NK-92 (cell line): ENCODE measurements around the gene EIF1AY.
"Not testable (repeated sequence)": the region's sequence is repeated elsewhere in the genome, so short reads cannot be mapped to it uniquely, and the experiment has no call there.

ENCODE experiments used
- DNase-seq: peaks from one replicate; lab custom pipeline; 2025; ENCODE audit not compliant: unreplicated experiment; lab: John Stamatoyannopoulos, UW

EIF1AY gene

GRCh38 chrY:20575531-20576121 lies at the start of gene EIF1AY:
Gene EIF1AY (plus strand): TSS chrY:20575776. CDS start chrY:20575872, 96 bp downstream.
- DNase-seq, result peak; percentile 49

GRCh38 chrY:20528435-20528834 lies 47.1 kb upstream of the EIF1AY start:
- no peak for DNase-seq

GRCh38 chrY:20538186-20538585 lies 37.4 kb upstream of the EIF1AY start:
- no peak for DNase-seq

- no peak for DNase-seq
Observed at GRCh38 chrY:20538933-20539332, 36.6 kb upstream of the EIF1AY start.

GRCh38 chrY:20544451-20544960 lies 31.1 kb upstream of the EIF1AY start:
- no peak for DNase-seq

GRCh38 chrY:20546071-20546470 lies 29.5 kb upstream of the EIF1AY start:
- no peak for DNase-seq

- DNase-seq, result no peak
Observed at GRCh38 chrY:20549289-20549688, 26.3 kb upstream of the EIF1AY start.

- no peak for DNase-seq
Observed at GRCh38 chrY:20551840-20552239, 23.7 kb upstream of the EIF1AY start.

- DNase-seq, result not testable (repeated sequence)
Observed at GRCh38 chrY:20552764-20553323, 22.7 kb upstream of the EIF1AY start.

- no peak for DNase-seq
Observed at GRCh38 chrY:20555820-20556219, 19.8 kb upstream of the EIF1AY start.

GRCh38 chrY:20558677-20559076 lies 16.9 kb upstream of the EIF1AY start:
- DNase-seq, result no peak

GRCh38 chrY:20559873-20560512 lies 15.6 kb upstream of the EIF1AY start:
- no peak for DNase-seq

GRCh38 chrY:20571306-20571705 lies 4.3 kb upstream of the EIF1AY start:
- DNase-seq, result no peak

GRCh38 chrY:20576506-20576905 lies 930 bp downstream of the EIF1AY start:
- no peak for DNase-seq

GRCh38 chrY:20578206-20578605 lies 2.6 kb downstream of the EIF1AY start:
- DNase-seq, result no peak

GRCh38 chrY:20581687-20582086 lies 6.1 kb downstream of the EIF1AY start:
- no peak for DNase-seq

- DNase-seq, result no peak
Observed at GRCh38 chrY:20586161-20586560, 10.6 kb downstream of the EIF1AY start.
